GM04503 (cell line): ENCODE measurements around the gene ACAD10.

ENCODE experiments used
- DNase-seq: peaks from one replicate; pipeline ENCODE4 v3.0.0-alpha.2; 2012; ENCODE audit warnings: low read depth

ACAD10 gene

DNA sequence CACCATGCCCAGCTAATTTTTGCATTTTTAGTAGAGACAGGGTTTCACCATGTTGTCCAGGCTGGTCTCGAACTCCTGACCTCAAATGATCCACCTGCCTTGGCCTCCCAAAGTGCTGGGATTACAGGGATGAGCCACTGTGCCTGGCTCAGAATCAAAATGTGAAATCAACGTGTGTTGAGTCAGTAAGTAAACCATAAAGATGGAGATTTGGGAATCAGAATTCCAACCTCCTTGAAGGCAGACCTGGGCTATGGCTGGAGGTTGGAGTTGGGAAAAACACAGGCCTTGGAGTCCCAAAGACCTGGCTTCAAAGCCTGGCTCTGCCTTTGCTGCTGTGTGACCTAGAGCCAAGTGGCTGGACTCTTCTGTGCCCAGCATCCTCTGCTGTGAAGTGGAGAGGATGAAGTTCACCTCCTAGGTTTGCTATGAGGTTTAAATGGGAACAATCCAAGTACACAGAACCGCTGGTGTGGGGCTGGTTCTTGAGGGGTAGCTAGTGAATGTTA lies 91.0 kb downstream of the ACAD10 start:
- DNase-seq: no peak

DNA sequence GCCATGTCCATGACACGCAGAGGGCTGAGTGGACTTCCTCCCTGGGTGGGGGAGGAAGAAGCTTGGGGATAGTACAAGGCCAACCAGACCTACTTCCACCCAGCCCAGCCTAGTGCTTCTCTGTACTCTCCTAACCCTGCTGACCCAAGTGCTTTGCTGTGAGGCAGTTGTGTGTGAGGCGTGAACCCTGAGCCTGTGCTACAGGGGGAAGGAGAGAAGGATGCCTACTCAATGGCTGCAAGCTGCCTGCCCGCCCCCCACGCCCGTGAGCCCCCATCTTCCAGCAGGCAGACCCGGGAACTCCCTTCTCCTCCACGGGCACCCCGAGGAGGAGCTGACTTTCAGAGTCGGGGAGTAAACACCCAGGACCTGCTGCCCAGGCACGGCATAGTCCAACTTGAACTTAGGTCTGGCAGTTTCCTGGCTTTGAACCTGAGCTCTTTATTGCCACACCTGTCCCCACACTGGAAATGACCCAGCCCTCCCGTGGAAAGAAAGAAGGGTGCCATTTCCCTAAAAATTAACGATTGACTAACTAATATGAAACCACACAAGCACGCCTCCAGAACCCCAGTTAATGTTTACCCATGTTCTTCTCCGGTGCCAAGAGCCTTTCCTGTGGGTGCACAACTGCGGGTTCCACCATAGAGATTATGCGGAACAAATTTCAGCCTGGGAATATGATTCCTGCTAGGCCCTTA lies 91.6 kb downstream of the ACAD10 start:
- DNase-seq: no peak

DNA sequence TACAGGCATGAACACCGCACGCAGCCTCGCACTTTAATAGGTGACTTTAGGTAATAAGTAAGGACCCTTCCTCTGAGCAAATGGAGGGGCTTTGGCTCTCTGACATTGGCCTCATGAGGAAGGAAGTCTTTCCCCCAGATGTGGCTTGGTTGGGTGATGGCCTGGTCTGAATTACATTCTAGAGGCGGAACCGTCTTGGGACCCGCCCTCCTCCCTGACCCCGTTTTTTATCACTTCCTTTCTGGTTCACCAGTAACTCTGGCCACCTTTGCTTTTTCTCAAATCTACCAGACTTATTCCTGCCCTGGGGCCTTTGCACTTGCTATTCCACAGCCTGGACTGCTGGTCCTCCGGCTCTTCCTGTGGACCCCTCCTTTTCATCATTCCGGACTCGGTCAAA lies 94.3 kb downstream of the ACAD10 start:
- DNase-seq: no peak

DNA sequence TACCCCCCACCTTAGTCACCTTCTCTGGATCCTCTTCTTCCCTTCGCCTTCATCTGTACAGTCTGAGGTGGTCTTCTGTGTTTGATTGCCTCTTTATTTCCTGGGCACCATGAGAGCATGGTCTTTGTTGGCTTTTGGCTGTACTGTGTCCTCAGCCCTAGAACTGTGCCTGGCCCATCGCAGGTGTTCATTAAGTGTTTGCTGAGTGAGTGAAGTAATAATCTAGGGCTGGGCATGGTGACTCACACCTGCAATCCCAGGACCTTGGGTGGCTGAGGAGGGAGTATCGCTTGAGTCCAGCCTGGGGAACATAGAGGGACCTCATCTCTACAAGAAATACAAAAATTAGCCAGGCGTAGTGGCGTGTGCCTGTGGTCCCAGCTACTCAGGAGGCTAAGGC lies 94.8 kb downstream of the ACAD10 start:
- no peak for DNase-seq

DNA sequence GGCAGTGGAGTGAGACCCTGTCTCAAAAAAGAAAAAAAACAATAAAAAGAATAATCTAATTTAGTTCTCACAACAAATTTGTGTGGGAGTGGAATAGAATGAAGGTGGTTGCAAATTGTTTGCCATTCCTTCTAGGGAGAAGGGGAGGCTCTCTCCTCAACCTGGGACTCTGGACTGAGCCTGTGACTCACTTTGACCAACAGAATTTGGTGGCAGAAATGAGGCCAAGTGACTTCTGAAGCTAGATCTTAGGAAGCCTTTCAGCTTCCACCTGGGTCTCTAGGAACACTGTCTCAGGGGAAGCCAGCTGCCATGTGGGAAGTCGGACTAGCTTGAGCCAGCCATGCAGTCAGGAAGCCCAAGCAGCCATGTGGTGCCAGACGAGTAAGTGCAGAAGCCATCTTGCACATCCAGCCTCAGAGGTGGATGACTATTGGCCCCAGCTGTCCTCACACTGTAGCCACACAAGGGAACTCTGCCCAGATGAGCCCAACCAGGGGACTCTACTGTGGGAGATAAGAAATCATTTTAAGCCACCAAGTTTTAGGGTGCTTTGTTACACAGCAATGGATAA lies 95.3 kb downstream of the ACAD10 start:
- no peak for DNase-seq

DNA sequence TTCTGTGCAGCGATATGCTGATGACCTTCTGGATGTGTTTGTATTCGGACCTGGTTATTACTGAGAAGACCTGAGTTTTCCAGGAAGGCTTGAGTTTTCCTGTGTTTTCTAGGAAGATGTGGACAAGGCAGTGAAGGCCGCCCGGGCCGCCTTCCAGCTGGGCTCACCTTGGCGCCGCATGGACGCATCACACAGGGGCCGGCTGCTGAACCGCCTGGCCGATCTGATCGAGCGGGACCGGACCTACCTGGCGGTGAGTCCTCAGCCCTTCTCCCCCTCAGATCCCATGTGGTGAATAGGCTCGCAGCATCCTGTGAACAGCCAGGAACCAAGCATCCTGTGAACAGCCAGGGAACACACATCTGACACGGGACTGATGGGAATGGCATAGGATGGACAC lies 97.2 kb downstream of the ACAD10 start:
- DNase-seq: no peak

DNA sequence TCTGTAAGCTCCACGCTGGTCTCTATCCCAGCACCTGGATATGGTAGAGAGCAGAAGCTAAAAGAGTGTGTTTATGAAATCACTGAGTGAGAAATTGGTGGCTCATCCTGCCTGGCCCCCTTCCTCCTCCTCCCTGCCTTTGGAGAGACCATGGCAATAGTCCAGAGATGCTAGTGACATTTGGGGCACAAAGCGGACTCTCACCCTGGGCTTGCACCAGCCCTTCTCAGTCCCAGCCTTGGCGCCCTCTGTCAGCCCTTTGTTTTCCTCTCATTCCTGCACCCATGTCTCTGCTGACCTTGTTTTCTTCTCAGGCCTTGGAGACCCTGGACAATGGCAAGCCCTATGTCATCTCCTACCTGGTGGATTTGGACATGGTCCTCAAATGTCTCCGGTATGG lies 99.1 kb downstream of the ACAD10 start:
- no peak for DNase-seq

DNA sequence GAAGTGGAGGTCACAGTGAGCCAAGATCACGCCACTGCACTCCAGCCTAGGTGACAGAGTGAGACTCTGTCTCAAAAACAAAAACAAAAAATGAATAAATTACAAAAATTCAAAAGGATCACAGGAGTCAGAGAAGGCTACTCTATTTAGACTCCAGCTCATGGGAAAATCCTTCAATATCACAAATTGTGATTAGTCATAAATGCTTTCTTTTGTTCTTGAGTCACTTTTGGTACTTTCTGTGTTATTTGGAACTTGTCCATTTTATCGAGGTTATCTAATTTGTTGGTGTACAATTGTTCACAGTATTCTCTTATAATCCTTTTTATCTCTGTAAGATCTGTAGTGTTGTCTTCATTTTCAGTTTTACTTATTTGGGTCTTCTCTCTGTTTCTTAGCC lies 99.8 kb downstream of the ACAD10 start:
- DNase-seq: no peak

DNA sequence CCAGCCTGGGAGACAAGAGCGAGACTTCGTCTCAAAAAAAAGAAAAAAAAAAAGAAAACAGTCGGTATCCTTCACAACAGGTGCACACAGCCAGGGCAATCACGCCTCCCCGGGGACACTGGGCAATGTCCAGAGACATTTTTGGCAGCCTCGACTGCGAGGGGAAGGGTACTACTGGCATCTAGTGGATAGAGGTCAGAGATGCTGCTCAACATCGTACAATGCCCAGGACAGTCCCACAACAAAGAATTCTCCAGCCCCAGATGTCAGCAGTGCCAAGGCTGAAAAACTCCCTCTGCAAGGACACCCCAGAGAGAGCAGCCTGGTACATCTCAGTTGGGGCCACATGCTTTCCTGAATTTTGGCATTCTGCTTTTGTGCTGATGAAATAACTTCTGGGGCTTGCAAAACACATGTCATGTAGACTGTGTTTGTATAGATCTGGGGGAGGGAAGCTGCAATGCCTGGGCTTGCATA lies 102.4 kb downstream of the ACAD10 start:
- no peak for DNase-seq

DNA sequence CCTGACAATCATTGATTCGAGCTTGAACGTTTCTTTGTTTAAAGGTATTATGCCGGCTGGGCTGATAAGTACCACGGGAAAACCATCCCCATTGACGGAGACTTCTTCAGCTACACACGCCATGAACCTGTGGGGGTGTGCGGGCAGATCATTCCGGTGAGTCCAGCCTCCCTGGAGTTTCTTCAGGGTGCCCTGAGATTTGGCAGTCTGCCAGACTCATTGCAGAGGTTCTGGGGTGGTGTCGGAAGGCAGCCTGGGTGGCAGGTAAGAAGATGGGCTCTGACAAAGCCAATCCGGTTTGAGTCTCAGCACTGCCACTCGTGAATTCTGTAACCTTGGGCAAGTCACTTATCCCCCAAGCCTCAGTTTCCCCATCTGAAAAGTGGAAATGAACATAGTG lies 103.9 kb downstream of the ACAD10 start:
- DNase-seq: no peak

DNA sequence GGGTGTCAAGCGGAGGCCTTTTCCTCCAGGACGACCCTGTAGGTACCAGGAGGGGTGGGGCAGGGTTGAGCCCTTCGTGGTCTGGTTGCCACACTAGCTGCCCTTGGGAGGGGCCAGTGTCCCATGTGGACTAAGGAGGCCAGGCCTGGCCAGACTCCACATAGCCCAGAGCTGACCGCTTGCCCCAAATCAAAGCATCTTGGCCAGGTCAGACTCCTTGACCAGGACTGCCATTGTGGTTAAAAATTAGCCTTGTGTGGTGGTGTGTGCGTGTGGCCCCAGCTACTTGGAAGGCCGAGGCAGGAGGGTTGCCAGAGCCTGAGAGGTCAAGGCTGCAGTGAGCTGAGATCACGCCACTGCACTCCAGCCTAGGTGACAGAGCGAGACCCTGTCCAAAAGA lies 105.7 kb downstream of the ACAD10 start:
- no peak for DNase-seq

DNA sequence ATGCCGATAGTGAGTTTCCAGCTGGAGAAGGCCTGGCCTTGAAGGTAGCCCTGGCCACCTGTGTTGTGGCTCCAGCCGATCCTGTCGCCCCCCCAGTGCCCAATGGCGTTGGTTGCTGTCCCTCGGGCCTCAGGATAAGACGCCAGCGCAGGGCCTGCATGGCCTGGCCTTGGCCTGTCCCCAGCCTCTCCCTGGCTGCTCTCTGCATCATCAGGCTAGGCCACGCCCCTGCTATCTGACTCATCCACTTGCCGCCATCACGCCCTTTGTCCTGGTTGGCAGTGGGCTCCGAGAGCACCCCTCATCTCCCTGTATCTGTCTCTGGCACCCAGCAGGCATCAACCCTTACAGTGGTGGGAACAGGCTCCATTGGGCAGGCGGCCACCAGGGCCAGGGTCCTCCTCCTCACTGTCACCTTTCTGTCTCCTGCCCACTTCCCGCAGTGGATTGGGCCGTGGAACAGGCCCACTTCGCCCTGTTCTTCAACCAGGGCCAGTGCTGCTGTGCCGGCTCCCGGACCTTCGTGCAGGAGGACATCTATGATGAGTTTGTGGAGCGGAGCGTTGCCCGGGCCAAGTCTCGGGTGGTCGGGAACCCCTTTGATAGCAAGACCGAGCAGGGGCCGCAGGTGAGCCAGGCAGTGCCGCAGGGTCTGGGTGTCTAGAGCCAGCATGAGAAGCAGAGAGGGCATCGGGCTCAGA lies 106.5 kb downstream of the ACAD10 start:
- no peak for DNase-seq

DNA sequence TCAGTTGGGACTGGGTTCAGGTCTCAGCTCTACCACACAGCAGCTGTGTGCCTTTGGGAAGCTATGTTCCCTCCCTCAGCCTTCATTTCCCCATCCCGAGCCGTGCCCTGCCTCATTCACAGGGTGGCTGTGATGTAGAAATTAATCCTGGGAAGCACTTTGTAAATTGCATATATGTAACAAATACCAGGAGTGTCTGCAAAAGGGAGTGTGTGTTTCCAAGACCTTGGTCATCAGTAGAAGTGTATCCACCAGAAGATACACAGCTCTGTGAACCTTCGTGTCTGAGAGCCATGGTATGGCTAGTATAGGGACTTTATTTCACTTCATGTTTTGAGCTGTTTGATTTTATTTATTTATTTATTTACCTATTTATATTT lies 107.0 kb downstream of the ACAD10 start:
- no peak for DNase-seq

DNA sequence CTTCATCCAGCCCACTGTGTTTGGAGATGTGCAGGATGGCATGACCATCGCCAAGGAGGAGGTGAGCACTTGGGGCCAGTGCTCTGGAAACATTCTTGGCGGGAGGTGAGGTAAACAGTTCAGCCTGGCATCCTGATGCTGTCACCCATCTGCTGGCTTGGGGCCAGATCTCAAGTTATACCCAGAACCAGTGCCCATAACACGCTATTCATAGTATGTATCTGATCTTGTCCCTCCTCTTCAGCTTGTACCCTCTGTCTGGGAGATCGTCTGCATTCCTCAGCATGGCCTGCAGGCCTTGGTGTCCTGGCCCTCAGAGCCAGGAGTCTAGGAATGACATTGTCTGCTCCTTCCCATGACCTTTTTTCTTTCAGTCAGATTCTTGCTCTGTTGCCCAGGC lies 112.3 kb downstream of the ACAD10 start:
- no peak for DNase-seq

DNA sequence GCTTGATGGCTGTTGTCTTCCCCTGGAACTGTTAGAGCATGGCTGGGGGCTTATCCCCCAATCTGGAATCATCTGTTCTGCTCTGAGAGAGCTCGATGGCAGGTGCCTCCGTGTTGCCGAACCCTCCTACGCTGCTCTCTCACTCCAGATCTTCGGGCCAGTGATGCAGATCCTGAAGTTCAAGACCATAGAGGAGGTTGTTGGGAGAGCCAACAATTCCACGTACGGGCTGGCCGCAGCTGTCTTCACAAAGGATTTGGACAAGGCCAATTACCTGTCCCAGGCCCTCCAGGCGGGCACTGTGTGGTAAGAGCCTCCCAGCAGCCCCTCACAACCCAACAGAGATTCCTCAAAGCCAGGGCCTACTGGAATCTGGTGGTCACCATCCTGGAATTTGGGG lies 113.9 kb downstream of the ACAD10 start:
- no peak for DNase-seq

DNA sequence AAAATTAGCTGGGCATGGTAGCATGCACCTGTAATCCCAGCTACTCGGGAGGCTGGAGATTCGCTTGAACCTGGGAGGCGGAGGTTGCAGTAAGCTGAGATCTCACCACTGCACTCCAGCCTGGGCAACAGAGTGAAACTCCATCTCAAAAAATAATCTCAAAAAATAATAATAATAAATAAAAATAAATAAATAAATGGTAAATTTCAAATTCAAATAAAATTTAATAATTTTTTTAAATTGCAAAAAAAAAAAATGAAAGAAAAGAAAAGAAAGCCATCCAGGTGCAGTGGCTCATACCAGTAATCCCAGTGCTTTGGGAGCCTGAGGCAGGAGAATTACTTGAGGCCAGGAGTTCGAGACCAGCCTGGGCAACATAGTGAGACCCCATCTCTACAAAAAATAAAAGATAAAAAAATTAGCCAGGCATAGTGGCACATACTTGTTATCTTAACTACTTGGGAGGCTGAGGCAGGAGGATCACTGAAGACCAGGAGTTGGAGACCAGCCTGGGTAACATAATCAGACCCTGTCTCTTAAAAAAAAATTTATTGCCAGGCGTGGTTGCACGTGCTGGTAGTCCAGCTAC lies 117.3 kb downstream of the ACAD10 start:
- DNase-seq: no peak

DNA sequence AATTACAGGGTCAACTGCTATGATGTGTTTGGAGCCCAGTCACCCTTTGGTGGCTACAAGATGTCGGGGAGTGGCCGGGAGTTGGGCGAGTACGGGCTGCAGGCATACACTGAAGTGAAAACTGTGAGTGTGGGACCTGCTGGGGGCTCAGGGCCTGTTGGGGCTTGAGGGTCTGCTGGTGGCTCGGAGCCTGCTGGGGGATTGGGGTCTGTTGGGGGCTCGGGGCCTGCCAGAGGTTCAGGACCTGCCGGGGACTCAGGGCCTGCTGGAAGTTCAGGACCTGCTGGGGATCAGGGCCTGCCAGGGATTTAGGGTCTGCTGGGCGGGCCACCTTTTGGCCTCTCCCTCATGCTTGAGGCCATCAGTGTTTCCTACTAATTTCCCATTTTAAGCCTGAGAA lies 118.0 kb downstream of the ACAD10 start:
- DNase-seq: no peak

DNA sequence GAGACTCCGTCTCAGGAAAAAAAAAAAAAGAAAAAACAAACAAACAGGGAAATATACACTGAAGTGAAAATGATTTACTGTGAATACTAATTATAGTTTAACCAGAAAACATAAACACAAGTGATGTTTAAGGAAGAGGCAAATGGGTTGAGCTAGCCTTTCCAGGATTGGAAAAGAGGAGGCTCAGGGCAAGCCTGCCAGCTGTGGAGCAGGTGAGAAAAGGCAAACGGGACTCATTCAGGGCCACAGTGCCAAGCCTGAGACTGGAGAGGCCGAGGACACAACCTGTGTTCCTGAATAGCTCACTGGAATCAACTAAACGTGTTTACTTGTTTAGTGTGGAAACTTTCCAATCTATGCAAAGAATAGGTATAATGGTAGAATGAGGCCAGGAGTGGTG lies 120.5 kb downstream of the ACAD10 start:
- DNase-seq: no peak
